ENCODE measurements around the gene MYOM1.
A peak's percentile ranks its signal among the peaks of the same experiment; 100 is the strongest.

MYOM1 gene

DNA sequence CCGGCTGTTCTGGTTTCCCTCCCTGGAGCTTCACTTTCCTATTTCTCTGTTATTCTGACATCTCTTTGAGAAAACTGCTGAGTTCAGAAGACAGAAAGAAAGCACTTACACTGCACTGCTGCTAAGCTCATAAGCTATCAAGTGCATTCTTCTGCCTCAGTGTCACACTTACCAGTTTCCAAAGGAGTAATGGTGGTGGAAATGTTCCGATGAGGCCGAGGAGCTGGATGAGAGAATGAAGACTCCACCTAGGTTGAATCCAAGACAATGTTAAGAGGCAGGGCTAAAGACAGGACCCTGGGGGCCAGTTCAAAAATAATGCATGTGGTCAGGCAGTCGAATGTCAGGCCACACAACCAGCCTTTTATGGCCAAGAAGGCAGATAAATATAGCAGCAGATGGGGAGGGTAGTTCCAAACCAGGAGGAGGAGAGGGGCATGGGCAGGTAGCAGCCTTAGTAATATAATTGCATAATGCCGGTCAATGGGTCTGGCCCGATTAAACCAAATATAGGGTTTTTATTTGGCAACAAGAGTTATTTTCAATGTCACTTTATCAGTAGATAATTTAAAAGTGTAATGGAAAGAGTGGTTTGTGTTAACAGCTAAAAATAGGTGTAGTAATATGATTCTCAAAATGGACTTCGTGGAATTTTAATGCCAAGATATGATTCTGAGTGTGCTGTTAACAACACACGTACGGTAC is at the start of gene MYOM1:
TSS of gene MYOM1 (minus strand) at position 338 of the 705 bp plus-strand sequence. CDS start 4,745 bp downstream, outside the sequence.
- no peak within 1 kb of the TSS for H3K4me3 ChIP-seq (ENCODE audit: low read length)
- no peak for TF ChIP-seq ZNF274 (IDR thresholded peaks at IDR 0.05; ENCODE audit: low read depth, low read length)

DNA sequence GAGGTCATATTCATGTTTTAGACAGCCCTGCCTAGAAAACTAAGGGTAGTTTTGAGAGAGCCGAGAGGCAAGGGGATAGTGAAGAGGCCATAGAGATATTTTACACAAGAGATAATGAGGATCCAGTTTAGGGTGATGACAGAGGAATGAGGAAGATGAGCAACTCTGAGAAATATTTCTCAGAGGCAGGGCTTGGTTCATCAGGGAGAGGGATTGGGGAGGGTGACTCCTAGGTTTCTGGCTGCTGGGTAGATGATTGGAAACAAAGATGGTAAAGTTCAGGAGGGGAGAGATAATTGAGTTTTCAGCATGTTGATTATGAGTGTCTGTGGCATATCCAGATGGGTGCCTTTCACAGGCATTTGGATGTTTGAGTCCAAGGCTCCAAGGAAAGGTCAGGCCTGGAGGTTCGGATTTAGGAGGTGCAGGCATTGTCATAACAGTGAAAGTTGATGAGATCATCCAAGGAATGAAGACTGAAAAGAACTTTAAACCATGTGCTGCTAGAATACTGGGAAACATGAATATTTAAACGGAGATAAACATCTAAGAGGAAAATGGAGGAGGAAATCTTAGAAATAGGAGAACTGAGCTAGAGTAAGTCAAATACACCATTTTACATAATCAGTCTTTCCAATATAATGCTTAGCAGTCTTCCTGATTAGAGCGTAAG is 49.6 kb upstream of the MYOM1 start:
- no peak for TF ChIP-seq ZNF274 (IDR thresholded peaks at IDR 0.05; ENCODE audit: low read depth, low read length)
- H3K4me3 ChIP-seq (ENCODE audit: low read length) = no peak overlapping the region

DNA sequence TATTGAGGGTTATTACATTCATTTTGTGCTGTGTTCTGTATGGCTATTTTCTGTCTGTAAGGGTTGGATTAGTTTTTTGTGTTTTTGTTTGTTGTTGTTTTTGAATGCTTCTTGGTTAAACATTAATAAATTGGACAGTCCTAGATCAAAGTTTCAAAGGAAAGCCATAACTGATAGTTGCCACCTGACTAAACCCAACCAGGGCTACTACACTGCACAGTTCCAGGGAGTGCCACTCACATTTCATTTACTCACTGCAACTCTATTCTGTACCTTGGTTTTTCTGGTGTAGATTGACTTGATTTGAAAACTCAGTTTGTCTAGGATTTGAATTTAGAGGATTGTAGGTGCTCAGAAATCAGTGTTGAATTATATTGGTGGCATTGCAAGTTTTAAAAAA is 48.5 kb upstream of the MYOM1 start:
- no peak overlapping the region for H3K4me3 ChIP-seq (ENCODE audit: low read length)

GRCh38 chr18:3266062-3266608 is 46.4 kb upstream of the MYOM1 start:
- TF ChIP-seq ZNF274 (IDR thresholded peaks at IDR 0.05; ENCODE audit: low read depth, low read length) = no peak
- no peak overlapping the region for H3K4me3 ChIP-seq (ENCODE audit: low read length)

More for the DNA sequence above, 48.5 kb upstream of the MYOM1 start:
- TF ChIP-seq ZNF274 (IDR thresholded peaks at IDR 0.05; ENCODE audit: low read depth, low read length) = no peak

DNA sequence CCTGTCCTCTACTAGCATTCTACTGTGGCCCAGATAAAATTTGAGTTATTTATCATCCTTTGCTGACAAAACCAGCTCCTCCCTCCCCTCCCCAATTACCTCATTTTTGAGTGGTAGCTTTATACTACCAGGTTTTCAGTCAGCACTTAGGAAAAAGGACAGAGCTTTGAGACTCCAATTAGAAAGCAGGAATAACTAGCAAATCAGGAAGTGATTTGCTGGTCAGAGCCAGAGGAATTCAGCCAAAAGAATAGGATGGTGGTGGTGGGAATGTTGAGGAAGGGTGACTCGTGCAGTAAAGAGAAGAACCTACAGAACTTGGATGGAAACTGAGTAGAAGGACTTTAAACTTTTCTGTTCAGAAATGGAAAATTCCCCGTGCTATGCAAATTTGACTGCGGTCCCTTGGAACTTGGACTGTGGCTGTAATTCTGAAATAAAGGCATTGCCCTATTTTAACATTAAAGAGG is 45.8 kb upstream of the MYOM1 start:
- peak overlapping the region; percentile 3; the same call in 1 of the 2 replicates for H3K4me3 ChIP-seq (ENCODE audit: low read length)
- TF ChIP-seq ZNF274 (IDR thresholded peaks at IDR 0.05; ENCODE audit: low read depth, low read length) = no peak

DNA sequence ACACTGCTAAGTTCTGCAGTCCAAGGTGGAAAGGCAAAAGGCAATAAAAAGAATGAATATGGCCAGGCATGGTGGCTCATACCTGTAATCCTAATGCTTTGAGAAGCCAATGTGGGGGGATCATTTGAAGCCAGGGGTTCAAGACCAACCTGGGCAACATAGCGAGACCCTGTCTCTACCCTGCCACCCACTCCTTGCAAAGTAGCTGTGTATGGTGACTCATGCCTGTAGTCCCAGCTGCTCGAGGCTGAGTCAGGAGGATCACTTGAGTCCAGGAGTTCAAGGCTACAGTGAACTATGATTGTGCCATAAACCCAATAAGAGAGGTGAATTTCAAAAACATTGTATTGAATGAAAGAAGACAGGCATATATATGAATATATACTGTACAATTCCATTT is 44.6 kb upstream of the MYOM1 start:
- no peak for TF ChIP-seq ZNF274 (IDR thresholded peaks at IDR 0.05; ENCODE audit: low read depth, low read length)
- H3K4me3 ChIP-seq (ENCODE audit: low read length) = peak overlapping the region; percentile 14; the same call in 1 of the 2 replicates

GRCh38 chr18:3263132-3263700 is 43.4 kb upstream of the MYOM1 start:
- H3K4me3 ChIP-seq (ENCODE audit: low read length) = peak overlapping the region; percentile 91
- TF ChIP-seq ZNF274 (IDR thresholded peaks at IDR 0.05; ENCODE audit: low read depth, low read length) = no peak

- peak overlapping the region; percentile 91 for H3K4me3 ChIP-seq (ENCODE audit: low read length)
Measured at GRCh38 chr18:3262234-3263131, 42.7 kb upstream of the MYOM1 start.

GRCh38 chr18:3261373-3262233 is 41.8 kb upstream of the MYOM1 start, which contains the start of gene MYL12B:
Gene MYL12B, plus strand, starts transcription at chr18:3262133. Its CDS starts 10,766 bp downstream, at chr18:3272899.
- no peak for TF ChIP-seq ZNF274 (IDR thresholded peaks at IDR 0.05; ENCODE audit: low read depth, low read length)
- H3K4me3 ChIP-seq (ENCODE audit: low read length) = peak within 1 kb of the TSS; percentile 91

More at GRCh38 chr18:3262234-3263131, 42.7 kb upstream of the MYOM1 start:
- no peak for TF ChIP-seq ZNF274 (IDR thresholded peaks at IDR 0.05; ENCODE audit: low read depth, low read length)

GRCh38 chr18:3260995-3261372 is 41.2 kb upstream of the MYOM1 start:
- peak overlapping the region; percentile 91 for H3K4me3 ChIP-seq (ENCODE audit: low read length)
- TF ChIP-seq ZNF274 (IDR thresholded peaks at IDR 0.05; ENCODE audit: low read depth, low read length) = no peak

GRCh38 chr18:3257627-3258120 is 37.9 kb upstream of the MYOM1 start:
- TF ChIP-seq ZNF274 (IDR thresholded peaks at IDR 0.05; ENCODE audit: low read depth, low read length) = no peak

More at GRCh38 chr18:3257627-3258120, 37.9 kb upstream of the MYOM1 start:
- H3K4me3 ChIP-seq (ENCODE audit: low read length) = no peak overlapping the region

Measured in GM08714 (cell line).